Measurements from ENCODE around the gene CACNA1I. TPM values are rescaled to one million over a fixed set of nuclear protein-coding genes. Genes with fewer than 3 reads are reported as not detected.

Gene CACNA1I
- total RNA-seq, 1 donor from 2014 or later, result 0.32 TPM

- Histone ChIP-seq H3K4me3 (no peak overlapping the region), H3K27ac (no peak overlapping the region), H3K27me3 (peaks cover 45% of the 10 kb centered on the region), H3K4me1 (no peaks in the 10 kb centered on the region), H3K9me3 (no peaks in the 10 kb centered on the region), H3K36me3 (no peaks in the 10 kb centered on the region)
- no peak for TF ChIP-seq CTCF (IDR thresholded peaks at IDR 0.05)
- ATAC-seq (no peak), DNase-seq (no peak)
- intact Hi-C loops (cut with DNase I), result no loop called here
These were observed 55.3 kb downstream of the CACNA1I start for GRCh38 chr22:39625569-39626537.

GRCh38 chr22:39627208-39627607 is 56.7 kb downstream of the CACNA1I start:
- no peak for TF ChIP-seq CTCF (IDR thresholded peaks at IDR 0.05)
- Histone ChIP-seq H3K4me3 (no peak overlapping the region), H3K9me3 (no peaks in the 10 kb centered on the region), H3K4me1 (no peaks in the 10 kb centered on the region), H3K27ac (no peak overlapping the region), H3K36me3 (no peaks in the 10 kb centered on the region), H3K27me3 (peaks cover 33% of the 10 kb centered on the region)
- ATAC-seq, result no peak
- no peak for DNase-seq
- intact Hi-C loops (cut with DNase I), result no loop called here

- Histone ChIP-seq H3K4me1 (no peaks in the 10 kb centered on the region), H3K27ac (no peak overlapping the region), H3K4me3 (no peak overlapping the region), H3K36me3 (no peaks in the 10 kb centered on the region), H3K9me3 (no peaks in the 10 kb centered on the region), H3K27me3 (peaks cover 31% of the 10 kb centered on the region)
- ATAC-seq (no peak), DNase-seq (no peak)
- intact Hi-C loops (cut with DNase I), result no loop called here
- no peak for TF ChIP-seq CTCF (IDR thresholded peaks at IDR 0.05)
These were observed 57.5 kb downstream of the CACNA1I start for GRCh38 chr22:39627865-39628562.

- Histone ChIP-seq H3K4me1 (no peaks in the 10 kb centered on the region), H3K9me3 (no peaks in the 10 kb centered on the region), H3K36me3 (no peaks in the 10 kb centered on the region), H3K4me3 (no peak overlapping the region), H3K27me3 (peaks cover 31% of the 10 kb centered on the region), H3K27ac (no peak overlapping the region)
- ATAC-seq (no peak), DNase-seq (no peak)
- intact Hi-C loops (cut with DNase I), result no loop called here
- no peak for TF ChIP-seq CTCF (IDR thresholded peaks at IDR 0.05)
These were observed 58.1 kb downstream of the CACNA1I start for GRCh38 chr22:39628563-39629080.

GRCh38 chr22:39629851-39630250 is 59.3 kb downstream of the CACNA1I start:
- Histone ChIP-seq H3K4me1 (no peaks in the 10 kb centered on the region), H3K27me3 (peaks cover 22% of the 10 kb centered on the region), H3K36me3 (no peaks in the 10 kb centered on the region), H3K4me3 (no peak overlapping the region), H3K9me3 (no peaks in the 10 kb centered on the region), H3K27ac (no peak overlapping the region)
- no peak for ATAC-seq
- intact Hi-C loops (cut with DNase I), result no loop called here
- no peak for TF ChIP-seq CTCF (IDR thresholded peaks at IDR 0.05)
- DNase-seq, result no peak
